Activated T-cell treated with anti-CD3 and anti-CD28 coated beads, Interleukin-2, amount 50 U/mL, for 1 hour (primary cell): ENCODE measurements around the gene AHCYL2.
"Not testable (repeated sequence)": the region's sequence is repeated elsewhere in the genome, so short reads cannot be mapped to it uniquely, and the experiment has no call there.

ENCODE experiments used
- DNase-seq: peaks from one replicate; pipeline ENCODE4 v3.0.0-alpha.2; 2020

AHCYL2 gene

GRCh38 chr7:129356176-129356575, 131.3 kb downstream of the AHCYL2 start:
- no peak for DNase-seq

- DNase-seq, result no peak
Observed at GRCh38 chr7:129359176-129359575, 134.3 kb downstream of the AHCYL2 start.

- DNase-seq, result no peak
Observed at GRCh38 chr7:129359638-129360037, 134.8 kb downstream of the AHCYL2 start.

- DNase-seq, result no peak
Observed at GRCh38 chr7:129361771-129362170, 136.9 kb downstream of the AHCYL2 start.

GRCh38 chr7:129362496-129362895, 137.7 kb downstream of the AHCYL2 start:
- no peak for DNase-seq

- no peak for DNase-seq
Observed at GRCh38 chr7:129367349-129367699, 142.5 kb downstream of the AHCYL2 start.

- peak; percentile 73 for DNase-seq
Observed at GRCh38 chr7:129367700-129368388, 143.0 kb downstream of the AHCYL2 start.

GRCh38 chr7:129368389-129368986, 143.7 kb downstream of the AHCYL2 start:
- no peak for DNase-seq

- not testable (repeated sequence) for DNase-seq
Observed at GRCh38 chr7:129369447-129369846, 144.6 kb downstream of the AHCYL2 start.

- no peak for DNase-seq
Observed at GRCh38 chr7:129370812-129371211, 146.0 kb downstream of the AHCYL2 start.

GRCh38 chr7:129371487-129371886, 146.7 kb downstream of the AHCYL2 start:
- no peak for DNase-seq

GRCh38 chr7:129373651-129374428, 149.0 kb downstream of the AHCYL2 start:
- no peak for DNase-seq

- DNase-seq, result no peak
Observed at GRCh38 chr7:129375141-129375938, 150.5 kb downstream of the AHCYL2 start.

- no peak for DNase-seq
Observed at GRCh38 chr7:129376076-129376777, 151.4 kb downstream of the AHCYL2 start.

- no peak for DNase-seq
Observed at GRCh38 chr7:129376778-129377700, 152.2 kb downstream of the AHCYL2 start.

- no peak for DNase-seq
Observed at GRCh38 chr7:129381710-129382484, 157.1 kb downstream of the AHCYL2 start.

- no peak for DNase-seq
Observed at GRCh38 chr7:129383542-129384132, 158.8 kb downstream of the AHCYL2 start.

GRCh38 chr7:129385116-129385515, 160.3 kb downstream of the AHCYL2 start:
- DNase-seq, result no peak

GRCh38 chr7:129385598-129385997, 160.8 kb downstream of the AHCYL2 start:
- no peak for DNase-seq

GRCh38 chr7:129386506-129386905, 161.7 kb downstream of the AHCYL2 start:
- DNase-seq, result no peak
